ENCODE results near the gene CREB1.

- TF ChIP-seq CTCF (conservative IDR thresholded peaks at IDR 0.05) (no peak), ZFX (IDR thresholded peaks at IDR 0.05) (no peak)
Observed at GRCh38 chr2:207606399-207606798, 76.6 kb downstream of the CREB1 start.
